GM19193 (cell line): Measurements from ENCODE around the gene NCAPD2.

Experiments
- POLR2A ChIP-seq: IDR thresholded peaks from 4 replicates; pipeline ENCODE4 v1.6.1; 2011; ENCODE audit not compliant: insufficient read depth, insufficient read length; ENCODE audit errors: extremely low read depth

The NCAPD2 gene

GRCh38 chr12:6528539-6529235 is 34.8 kb downstream of the NCAPD2 start:
- no peak for TF ChIP-seq POLR2A

GRCh38 chr12:6529291-6529737 is 35.4 kb downstream of the NCAPD2 start:
- TF ChIP-seq POLR2A: peak; percentile 21

GRCh38 chr12:6530576-6531260 is 36.8 kb downstream of the NCAPD2 start:
- no peak for TF ChIP-seq POLR2A

GRCh38 chr12:6532051-6532926 is 38.4 kb downstream of the NCAPD2 start:
- peak; percentile 53 for TF ChIP-seq POLR2A

GRCh38 chr12:6532927-6533652 is 39.2 kb downstream of the NCAPD2 start:
- no peak for TF ChIP-seq POLR2A

- no peak for TF ChIP-seq POLR2A
Measured at GRCh38 chr12:6533653-6533922, 39.7 kb downstream of the NCAPD2 start.

- peak; percentile 100 for TF ChIP-seq POLR2A
Measured at GRCh38 chr12:6533923-6534694, 40.2 kb downstream of the NCAPD2 start, which contains the start of gene GAPDH. Gene GAPDH, plus strand, starts transcription at chr12:6534517. Its CDS starts 316 bp downstream, at chr12:6534833.

- no peak for TF ChIP-seq POLR2A
Measured at GRCh38 chr12:6534695-6534944, 40.7 kb downstream of the NCAPD2 start.

- no peak for TF ChIP-seq POLR2A
Measured at GRCh38 chr12:6534945-6535696, 41.2 kb downstream of the NCAPD2 start.

GRCh38 chr12:6535697-6535946 is 41.7 kb downstream of the NCAPD2 start:
- TF ChIP-seq POLR2A: no peak

GRCh38 chr12:6535960-6536847 is 42.3 kb downstream of the NCAPD2 start:
- TF ChIP-seq POLR2A: no peak

GRCh38 chr12:6536894-6537579 is 43.1 kb downstream of the NCAPD2 start:
- peak; percentile 46 for TF ChIP-seq POLR2A
